ENCODE results near the gene PDE6A. TPM values are rescaled to one million over a fixed set of nuclear protein-coding genes. Genes with fewer than 3 reads are reported as not detected.

PDE6A gene
- polyA plus RNA-seq, 3 donors = 0.01 TPM; not detected in 2

DNA sequence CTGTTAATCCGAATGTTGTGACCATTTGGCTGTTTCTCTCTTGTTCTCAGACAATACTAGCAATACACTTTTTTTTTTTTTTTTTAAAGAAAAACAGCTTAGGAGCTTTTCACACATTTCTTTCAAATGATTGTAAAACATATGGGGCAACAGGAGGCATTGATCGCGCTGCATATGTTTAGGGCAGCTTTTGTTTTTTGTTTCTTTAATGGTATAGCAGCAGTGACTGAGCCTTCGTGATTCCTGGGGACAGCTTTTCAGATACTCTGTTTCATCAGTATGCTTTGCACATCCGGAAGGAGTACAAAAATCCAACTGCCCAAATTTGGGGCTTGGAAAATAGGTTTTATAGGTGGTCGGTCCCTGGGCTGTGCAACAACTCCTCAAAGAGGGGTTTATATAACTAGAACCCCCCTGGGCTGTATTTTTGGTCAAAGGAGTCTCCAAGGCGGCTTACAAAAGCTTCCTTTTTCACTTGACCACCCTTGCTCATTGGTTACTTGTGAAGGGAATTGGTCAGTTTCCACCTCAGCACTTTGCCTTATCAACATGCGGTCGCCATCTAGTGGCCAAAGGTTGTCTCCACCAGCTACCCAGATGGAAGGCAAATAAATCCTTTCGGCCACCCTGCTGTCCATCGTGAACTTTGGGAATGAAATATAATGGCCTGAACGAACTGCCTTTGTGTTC lies 91.8 kb downstream of the PDE6A start:
- 41 to 49% (median 45%) methylated on average over 12 of the region's 12 CpGs for WGBS, 3 donors
- no peak overlapping the region for H3K27ac ChIP-seq (ENCODE audit: low read depth, low read length)

DNA sequence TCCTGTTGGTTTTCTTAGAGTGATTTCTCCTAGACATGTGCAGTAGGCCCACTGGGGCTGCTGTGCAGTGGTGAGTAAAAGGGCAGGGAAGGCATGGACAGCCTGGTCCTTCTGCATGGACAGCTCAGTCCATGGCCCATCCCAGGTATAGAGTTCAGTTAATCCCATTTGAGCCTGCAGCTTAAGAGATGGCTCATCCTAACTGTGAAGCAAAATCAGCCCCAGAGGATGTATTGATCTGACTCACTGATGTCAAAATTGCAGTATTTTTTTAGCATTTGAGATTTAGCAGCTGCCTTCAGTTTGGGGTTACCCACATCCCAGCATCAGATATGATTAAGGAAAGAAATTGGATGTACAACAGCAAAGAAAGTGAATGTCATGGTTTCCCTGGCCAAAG lies 93.4 kb downstream of the PDE6A start:
- no peak overlapping the region for H3K27ac ChIP-seq (ENCODE audit: low read depth, low read length)

DNA sequence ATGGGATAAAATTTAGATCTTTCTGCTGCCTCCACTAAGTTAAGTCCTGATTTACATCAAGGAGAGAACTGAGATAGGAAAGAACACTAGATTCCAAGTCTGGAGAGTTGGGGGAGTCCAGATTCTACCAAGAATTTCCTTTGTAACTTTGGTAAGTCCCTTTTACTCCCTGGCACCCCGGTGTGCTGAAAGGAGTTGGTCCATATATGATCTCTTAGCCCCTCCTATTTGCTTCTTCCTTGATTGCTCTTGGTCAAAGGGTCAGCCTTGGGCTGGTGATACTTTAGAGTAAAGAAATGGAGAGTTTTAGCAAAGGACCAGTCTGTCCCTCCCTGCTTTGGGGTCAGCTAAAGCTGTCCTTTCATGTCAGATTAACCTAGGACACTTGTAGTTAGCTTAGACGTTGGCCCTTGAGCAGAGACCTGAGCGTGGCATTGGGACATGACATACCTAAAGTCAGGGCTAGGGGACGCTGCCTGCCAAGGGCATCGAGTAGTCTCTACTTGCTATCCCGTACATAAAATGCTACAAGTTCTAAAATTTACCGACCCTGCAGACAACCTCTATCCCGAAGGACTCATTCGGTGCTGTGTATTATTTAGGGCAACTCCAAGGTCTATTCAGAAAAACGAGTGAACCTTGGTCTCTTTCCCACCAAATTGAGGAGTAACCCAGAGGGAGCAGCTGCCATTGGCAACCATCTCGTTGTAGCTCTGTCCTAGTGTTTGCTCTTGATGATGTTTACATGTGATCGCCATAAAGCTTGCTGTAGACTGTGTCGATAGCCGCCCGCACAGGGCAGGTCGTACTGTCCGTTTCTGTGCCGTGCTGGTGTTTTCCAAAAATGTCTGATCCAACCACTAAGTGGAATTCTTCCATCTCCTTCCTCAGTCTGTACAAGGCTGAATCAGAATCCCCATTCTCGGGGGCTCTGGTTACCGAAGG lies 94.4 kb downstream of the PDE6A start:
- no peak overlapping the region for H3K27ac ChIP-seq (ENCODE audit: low read depth, low read length)
- 87 to 91% (median 91%) methylated on average over 20 of the region's 20 CpGs for WGBS, 3 donors

DNA sequence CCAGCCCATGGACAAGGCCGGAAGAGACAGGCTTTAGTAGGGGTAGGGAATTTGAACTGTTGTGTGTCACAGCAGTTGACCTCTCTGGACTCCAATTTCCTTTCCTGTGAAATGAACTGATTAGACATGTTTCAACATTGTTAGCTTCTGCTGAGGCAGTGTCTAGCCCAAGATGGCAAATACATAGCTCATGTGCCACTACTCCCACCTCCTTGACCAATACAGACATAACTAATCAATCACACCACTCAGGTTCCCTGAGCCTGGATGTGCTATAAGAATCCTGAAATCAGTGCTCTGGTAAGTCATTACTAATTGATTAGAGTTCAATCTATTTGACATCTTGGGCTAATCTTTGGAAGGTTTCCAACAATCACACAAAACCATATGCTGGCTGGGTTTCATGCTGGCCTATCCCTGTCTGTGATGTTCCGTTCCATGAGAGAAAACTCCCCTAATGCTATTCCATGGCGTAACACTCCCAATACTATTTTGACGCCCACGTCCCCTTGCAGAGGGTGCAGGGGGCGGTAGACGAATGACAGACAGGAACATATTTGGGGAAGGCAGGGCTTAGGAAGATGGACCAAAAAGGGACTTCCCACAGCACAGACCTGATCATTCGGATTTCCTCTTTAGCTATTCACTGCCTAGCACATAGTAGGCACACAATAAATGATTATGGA lies 95.2 kb downstream of the PDE6A start:
- WGBS, 3 donors = 93 to 97% (median 96%) methylated on average over 8 of the region's 8 CpGs
- no peak overlapping the region for H3K27ac ChIP-seq (ENCODE audit: low read depth, low read length)

DNA sequence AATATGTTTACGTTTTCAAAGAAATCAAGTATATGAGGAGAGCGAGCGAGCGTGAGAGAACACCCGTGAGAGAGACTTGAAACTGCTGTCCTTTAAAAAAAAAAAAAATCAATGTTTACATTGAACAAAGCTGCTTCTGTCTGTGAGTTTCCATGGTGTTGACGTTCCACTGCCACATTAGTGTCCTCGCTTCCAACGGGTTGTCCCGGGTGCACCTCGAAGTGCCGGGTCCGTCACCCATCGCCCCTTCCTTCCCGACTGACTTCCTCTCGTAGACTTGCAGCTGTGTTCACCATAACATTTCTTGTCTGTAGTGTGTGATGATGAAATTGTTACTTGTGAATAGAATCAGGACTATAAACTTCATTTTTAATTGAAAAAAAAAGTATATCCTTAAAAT lies 97.0 kb downstream of the PDE6A start:
- 76 to 90% (median 89%) methylated on average over 15 of the region's 15 CpGs for WGBS, 3 donors
- no peak overlapping the region for H3K27ac ChIP-seq (ENCODE audit: low read depth, low read length)

DNA sequence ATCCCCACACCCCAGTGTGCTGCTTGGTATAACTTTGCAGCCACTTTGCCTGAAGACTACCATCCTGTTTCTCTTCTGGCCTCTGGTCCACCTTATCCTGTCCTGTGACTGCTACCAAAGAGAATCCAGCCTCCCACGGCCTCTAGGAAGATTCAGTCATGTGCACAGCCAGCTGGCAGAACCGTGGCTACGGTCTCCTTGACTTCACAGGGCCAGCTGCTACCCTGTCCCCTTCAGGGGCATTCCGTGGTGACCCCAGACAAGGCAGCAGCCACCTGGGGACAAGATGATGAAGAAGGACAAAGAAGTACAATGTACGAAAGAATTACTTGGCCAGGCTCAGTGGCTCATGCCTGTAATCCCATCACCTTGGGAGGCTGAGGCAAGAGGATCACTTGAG lies 98.6 kb downstream of the PDE6A start:
- H3K27ac ChIP-seq (ENCODE audit: low read depth, low read length) = no peak overlapping the region
- WGBS, 3 donors = 89 to 93% (median 91%) methylated on average over 5 of the region's 5 CpGs

DNA sequence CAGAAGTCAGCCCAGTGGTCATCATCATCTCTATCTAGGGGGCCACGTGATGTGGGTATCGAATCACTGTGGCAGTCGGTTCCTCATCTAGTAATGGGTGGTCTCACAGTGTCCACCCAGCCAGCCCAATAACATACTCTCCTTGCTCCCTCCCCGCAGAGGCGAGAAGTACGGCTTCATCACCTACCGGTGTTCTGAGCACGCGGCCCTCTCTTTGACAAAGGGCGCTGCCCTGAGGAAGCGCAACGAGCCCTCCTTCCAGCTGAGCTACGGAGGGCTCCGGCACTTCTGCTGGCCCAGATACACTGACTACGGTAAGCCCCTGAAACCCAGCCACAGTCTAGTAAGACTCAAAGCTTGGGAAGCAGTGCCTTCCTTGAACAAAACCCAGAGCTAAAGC lies 99.0 kb downstream of the PDE6A start:
- WGBS, 3 donors = 95 to 97% (median 97%) methylated on average over 15 of the region's 15 CpGs
- H3K27ac ChIP-seq (ENCODE audit: low read depth, low read length) = no peak overlapping the region

DNA sequence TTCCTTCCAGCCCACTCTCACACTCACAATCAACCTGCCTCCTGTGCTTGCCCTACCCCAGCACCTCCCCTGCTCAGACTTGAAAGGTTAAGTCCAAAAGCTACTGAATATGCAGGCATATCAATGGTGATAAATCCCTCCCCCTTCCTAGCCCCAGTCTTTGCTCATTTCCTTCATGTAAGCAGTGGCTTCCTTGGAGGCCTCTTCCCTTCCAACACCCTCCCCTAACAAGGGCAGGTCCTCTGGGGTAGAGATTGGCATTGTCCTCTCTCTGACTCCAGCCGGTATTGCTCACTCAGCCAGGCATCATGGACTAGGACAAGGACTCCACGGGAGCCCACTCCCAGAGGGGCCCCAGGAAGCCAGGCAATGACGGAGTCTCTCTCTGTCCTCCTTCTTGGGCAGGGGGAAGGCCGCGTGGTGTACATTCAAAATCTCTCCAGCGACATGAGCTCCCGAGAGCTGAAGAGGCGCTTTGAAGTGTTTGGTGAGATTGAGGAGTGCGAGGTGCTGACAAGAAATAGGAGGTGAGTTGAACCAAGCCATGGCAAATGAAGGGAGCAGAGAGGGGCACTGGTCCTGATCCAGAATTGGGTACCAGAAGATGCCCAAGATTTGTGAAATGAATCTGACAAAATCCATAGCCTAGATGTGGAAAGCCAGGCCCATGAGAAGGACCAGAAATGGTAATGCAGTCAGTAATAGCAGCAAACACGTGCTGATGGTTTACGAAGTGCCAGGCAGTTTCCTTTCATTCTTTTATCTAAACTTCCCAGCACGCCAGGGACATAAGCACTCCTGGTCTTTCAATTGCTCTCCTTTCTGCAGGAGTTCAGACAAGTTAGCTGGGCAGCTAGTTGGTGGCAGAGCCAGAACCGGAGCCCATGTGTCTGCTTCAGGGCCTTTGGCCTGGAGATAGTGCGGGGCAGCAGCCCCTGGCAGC lies 102.5 kb downstream of the PDE6A start:
- WGBS, 3 donors = 88 to 92% (median 88%) methylated on average over 14 of the region's 14 CpGs
- no peak overlapping the region for H3K27ac ChIP-seq (ENCODE audit: low read depth, low read length)

DNA sequence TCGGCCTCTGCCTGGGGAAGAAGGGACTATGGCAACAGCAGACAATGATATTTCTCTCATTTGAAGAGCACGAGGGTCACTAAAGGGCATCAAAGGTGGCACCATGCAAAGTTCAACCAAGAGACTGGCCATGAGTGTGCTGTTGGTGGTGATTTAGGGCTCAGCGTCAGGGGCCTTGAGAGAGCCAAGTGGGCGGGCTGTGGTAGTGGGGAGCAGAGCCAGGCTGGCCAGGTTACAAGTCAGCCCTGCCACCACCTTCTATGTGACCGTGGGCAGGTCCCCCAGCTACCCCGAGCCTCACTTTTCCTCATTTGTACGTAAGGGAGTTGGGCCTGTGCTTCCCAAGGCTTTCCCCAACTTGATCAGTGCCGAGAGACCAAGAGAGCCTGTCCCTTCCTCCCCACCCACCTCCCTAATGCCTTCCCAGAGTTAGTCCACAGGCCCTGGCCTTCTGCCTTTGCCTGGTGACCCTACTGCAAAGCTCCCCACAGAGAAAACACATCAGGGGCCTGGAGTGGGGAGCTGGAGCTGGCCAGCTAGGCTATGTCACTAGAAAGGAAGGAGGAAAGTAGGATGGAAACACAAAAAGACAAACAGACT lies 104.3 kb downstream of the PDE6A start:
- 84 to 91% (median 86%) methylated on average over 8 of the region's 8 CpGs for WGBS, 3 donors
- no peak overlapping the region for H3K27ac ChIP-seq (ENCODE audit: low read depth, low read length)

DNA sequence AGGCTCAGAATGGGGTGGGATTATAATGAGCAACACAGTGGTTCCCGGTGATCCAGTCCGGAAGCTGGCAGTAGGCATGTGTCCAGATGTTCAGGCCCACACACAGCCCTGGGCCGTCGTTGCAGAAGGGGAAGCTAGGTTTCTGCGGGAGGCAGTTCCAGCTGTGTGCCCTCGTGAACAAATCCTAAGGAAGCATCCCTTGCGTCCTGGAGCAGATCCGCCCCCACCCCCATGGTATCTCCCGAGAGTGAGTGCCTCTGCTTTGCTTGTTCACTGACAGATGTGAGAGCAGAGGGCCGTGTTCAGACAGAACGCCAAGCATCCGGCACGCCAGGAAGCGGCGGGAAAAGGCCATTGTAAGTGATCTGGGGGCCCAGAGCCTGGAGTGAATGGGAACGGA lies 104.8 kb downstream of the PDE6A start:
- H3K27ac ChIP-seq (ENCODE audit: low read depth, low read length) = no peak overlapping the region
- WGBS, 3 donors = 66 to 82% (median 68%) methylated on average over 16 of the region's 16 CpGs

DNA sequence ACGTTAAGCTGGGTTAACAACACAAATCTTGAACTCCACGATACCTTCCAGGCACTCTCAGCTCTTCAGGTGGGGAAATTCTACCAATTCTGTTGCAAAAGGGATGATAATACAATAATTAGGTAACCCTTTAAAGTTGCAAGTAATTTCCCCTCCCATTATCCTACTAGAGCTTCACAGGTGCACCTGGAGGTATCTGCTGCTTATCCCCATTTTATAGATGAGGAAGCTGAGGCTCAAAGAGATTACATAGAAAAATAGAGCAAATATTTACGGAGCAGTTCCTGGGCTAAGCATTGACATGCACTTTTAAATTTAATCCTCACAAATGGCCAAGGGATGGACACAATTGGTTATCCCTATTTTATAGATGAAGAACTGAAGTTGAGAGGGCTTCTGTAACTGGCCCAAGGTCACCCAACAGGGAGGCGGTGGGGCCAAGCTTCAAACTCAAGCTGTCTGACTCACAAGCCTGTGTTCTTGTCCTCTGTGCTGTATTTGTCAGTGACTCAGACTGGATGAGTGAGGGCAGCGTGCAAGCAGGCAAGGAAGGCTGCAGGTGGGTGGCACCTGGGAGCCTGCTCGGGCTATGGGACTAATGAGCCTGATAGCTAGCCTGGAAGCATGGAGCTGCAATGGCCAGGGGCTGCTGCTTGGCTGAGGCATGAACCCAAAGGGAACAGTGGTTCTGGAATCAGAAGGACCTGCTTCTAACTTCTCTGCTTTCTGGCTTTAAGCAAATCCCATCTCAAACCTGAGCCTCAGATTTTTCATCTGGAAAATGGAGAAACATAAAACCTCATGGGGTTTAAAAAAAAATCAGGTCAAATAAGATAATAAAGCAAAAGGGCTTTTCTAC lies 105.5 kb downstream of the PDE6A start:
- no peak overlapping the region for H3K27ac ChIP-seq (ENCODE audit: low read depth, low read length)
- 94 to 97% (median 95%) methylated on average over 6 of the region's 6 CpGs for WGBS, 3 donors

DNA sequence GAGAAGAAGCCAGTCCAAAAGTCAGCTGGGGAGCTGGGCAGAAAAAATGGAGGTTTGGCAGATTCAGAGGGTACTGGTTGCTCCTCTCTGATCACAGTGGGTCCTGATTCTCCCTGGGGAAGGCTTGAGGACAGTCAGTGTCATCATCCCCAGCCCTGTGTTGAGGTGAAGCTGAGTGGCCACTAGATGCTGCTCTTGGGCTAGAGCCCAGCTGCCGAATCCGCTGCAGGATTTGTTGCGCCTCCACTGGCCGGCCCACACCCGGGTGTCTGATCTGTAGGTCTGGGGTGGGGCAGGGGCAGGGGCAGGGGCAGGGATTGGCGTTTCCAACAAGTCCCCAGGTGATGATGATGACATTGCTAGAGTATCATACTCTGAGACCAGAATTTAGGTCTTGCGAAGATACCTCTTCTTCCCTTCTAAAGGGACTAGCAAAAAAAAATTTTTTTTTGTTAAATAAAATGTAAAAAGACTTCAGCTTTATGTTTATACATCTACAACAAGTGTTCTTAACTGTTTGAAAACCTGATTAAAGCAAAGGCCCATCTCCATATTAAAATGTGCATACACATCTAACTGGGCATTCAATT lies 106.8 kb downstream of the PDE6A start:
- WGBS, 3 donors = 50 to 55% (median 51%) methylated on average over 7 of the region's 7 CpGs
- H3K27ac ChIP-seq (ENCODE audit: low read depth, low read length) = no peak overlapping the region

DNA sequence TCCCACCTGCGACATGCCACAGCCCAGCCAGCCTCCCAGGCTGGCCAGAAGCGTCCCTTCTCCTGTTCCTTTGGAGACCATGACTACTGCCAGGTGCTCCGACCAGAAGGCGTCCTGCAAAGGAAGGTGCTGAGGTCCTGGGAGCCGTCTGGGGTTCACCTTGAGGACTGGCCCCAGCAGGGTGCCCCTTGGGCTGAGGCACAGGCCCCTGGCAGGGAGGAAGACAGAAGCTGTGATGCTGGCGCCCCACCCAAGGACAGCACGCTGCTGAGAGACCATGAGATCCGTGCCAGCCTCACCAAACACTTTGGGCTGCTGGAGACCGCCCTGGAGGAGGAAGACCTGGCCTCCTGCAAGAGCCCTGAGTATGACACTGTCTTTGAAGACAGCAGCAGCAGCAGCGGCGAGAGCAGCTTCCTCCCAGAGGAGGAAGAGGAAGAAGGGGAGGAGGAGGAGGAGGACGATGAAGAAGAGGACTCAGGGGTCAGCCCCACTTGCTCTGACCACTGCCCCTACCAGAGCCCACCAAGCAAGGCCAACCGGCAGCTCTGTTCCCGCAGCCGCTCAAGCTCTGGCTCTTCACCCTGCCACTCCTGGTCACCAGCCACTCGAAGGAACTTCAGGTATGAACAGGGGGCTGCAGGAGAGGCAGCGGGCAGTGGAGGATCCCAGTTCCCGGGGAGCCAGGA lies 108.0 kb downstream of the PDE6A start:
- WGBS, 3 donors = 81 to 85% (median 84%) methylated on average over 18 of the region's 18 CpGs

DNA sequence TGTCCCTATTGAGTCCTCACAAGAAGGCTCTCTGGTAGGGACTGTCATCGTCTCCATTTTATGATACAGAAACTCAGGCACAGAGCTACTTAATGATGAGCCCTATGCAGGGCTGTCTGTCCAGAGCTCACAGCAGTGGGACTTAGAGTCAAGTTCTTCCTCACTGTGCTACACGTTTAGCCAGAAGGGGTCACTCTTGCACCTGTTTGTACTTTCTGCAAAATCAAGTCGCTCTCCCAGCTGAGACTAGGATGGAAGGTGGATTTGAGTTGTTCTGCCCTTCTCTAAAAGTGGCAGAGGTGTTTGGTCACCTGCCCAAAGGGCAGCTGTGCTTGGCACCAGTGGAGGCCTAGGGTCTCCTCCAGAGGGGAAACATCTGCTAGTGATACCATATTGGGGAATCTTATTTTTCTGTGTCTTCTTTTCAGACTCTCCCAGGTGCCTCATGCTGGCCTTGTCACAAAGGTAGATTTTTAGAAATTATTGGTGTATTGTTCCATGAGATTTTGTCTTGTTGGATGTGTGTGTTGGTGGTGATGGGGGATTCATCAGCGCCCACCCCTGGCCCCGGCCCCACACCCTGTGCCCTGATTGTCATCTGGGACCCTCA lies 110.2 kb downstream of the PDE6A start:
- no peak overlapping the region for H3K27ac ChIP-seq (ENCODE audit: low read depth, low read length)
- 47 to 53% (median 52%) methylated on average over 5 of the region's 5 CpGs for WGBS, 3 donors

More for the DNA sequence above, 108.0 kb downstream of the PDE6A start:
- H3K27ac ChIP-seq (ENCODE audit: low read depth, low read length) = no peak overlapping the region

DNA sequence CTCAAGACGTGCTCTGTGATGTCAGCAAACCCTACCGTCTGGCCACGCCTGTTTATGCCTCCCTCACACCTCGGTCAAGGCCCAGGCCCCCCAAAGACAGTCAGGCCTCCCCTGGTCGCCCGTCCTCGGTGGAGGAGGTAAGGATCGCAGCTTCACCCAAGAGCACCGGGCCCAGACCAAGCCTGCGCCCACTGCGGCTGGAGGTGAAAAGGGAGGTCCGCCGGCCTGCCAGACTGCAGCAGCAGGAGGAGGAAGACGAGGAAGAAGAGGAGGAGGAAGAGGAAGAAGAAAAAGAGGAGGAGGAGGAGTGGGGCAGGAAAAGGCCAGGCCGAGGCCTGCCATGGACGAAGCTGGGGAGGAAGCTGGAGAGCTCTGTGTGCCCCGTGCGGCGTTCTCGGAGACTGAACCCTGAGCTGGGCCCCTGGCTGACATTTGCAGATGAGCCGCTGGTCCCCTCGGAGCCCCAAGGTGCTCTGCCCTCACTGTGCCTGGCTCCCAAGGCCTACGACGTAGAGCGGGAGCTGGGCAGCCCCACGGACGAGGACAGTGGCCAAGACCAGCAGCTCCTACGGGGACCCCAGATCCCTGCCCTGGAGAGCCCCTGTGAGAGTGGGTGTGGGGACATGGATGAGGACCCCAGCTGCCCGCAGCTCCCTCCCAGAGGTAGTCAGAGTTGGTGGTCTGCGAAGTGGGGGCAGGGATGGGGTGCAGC lies 111.3 kb downstream of the PDE6A start:
- WGBS, 3 donors = 89 to 92% (median 91%) methylated on average over 30 of the region's 30 CpGs
- no peak overlapping the region for H3K27ac ChIP-seq (ENCODE audit: low read depth, low read length)

All from adipose tissue (tissue), 3 donors.